ENCODE measurements around the gene PLEKHG1. TPM values are rescaled to one million over a fixed set of nuclear protein-coding genes. Genes with fewer than 3 reads are reported as not detected.

Gene PLEKHG1
- total RNA-seq, 1 experiment from 2014 or later: 2.7 TPM

DNA sequence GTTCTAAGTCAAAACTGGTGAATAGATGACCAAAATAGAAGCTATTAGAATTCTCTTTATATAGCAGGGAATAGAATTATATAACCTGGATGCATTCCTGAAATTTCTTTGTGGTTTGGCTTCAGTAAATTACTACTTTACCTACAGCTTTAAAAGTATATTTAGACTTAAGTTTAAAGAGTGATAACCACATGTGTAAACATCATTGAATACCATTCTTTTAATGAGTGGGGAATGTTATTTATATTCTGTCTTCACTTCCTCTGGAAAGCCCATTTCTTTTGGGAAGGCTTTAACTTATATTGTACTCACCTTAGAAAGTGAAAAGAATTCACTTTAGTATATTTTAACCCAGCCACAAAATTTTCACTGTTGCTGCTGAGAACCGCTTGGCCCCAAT lies 39.1 kb downstream of the PLEKHG1 start:
- peaks cover 10% of the 10 kb centered on the region for H3K4me1 Mint-ChIP-seq
- CTCF ChIA-PET: no interaction called here

More for the DNA sequence above, 39.1 kb downstream of the PLEKHG1 start:
- H3K27ac Mint-ChIP-seq: no peak overlapping the region
- POLR2A ChIA-PET: interaction anchor here (0.7 kb wide), 1 partner anchor 182 kb away, joined by 3 read pairs; no protein-coding TSS in a partner anchor
- no peak for DNase-seq (ENCODE audit: low spot score)
- H3K4me3 Mint-ChIP-seq: no peak overlapping the region
- H3K36me3 Mint-ChIP-seq: no peaks in the 10 kb centered on the region
- H3K9me3 Mint-ChIP-seq: no peaks in the 10 kb centered on the region
- H3K27me3 Mint-ChIP-seq (ENCODE audit: low read depth): no peaks in the 10 kb centered on the region
- TF ChIP-seq ESRRA (CRISPR knock-in tag; IDR thresholded peaks at IDR 0.05; ENCODE audit: borderline replicate concordance) (no peak), E2F1 (CRISPR knock-in tag; IDR thresholded peaks at IDR 0.05) (no peak), ZNF121 (CRISPR knock-in tag; IDR thresholded peaks at IDR 0.05) (no peak), ZNF232 (CRISPR knock-in tag; IDR thresholded peaks at IDR 0.05) (no peak), RORB (CRISPR knock-in tag; IDR thresholded peaks at IDR 0.05) (no peak), CREB1 (CRISPR knock-in tag; IDR thresholded peaks at IDR 0.05) (no peak), TEAD1 (CRISPR knock-in tag; IDR thresholded peaks at IDR 0.05) (no peak), FOXP4 (CRISPR knock-in tag; IDR thresholded peaks at IDR 0.05) (no peak), ARID4B (CRISPR knock-in tag; IDR thresholded peaks at IDR 0.05; ENCODE audit: borderline replicate concordance) (no peak), STAT6 (CRISPR knock-in tag; conservative IDR thresholded peaks at IDR 0.05; ENCODE audit: low read depth) (no peak), NR3C1 (CRISPR knock-in tag; conservative IDR thresholded peaks at IDR 0.05; ENCODE audit: low read depth) (no peak), ZNF138 (CRISPR knock-in tag; conservative IDR thresholded peaks at IDR 0.05) (no peak)
- TF ChIP-seq, protein P1, sequence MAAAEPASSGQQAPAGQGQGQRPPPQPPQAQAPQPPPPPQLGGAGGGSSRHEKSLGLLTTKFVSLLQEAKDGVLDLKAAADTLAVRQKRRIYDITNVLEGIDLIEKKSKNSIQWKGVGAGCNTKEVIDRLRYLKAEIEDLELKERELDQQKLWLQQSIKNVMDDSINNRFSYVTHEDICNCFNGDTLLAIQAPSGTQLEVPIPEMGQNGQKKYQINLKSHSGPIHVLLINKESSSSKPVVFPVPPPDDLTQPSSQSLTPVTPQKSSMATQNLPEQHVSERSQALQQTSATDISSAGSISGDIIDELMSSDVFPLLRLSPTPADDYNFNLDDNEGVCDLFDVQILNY (CRISPR knock-in tag; IDR thresholded peaks at IDR 0.05): no peak
- TF ChIP-seq, protein P2, sequence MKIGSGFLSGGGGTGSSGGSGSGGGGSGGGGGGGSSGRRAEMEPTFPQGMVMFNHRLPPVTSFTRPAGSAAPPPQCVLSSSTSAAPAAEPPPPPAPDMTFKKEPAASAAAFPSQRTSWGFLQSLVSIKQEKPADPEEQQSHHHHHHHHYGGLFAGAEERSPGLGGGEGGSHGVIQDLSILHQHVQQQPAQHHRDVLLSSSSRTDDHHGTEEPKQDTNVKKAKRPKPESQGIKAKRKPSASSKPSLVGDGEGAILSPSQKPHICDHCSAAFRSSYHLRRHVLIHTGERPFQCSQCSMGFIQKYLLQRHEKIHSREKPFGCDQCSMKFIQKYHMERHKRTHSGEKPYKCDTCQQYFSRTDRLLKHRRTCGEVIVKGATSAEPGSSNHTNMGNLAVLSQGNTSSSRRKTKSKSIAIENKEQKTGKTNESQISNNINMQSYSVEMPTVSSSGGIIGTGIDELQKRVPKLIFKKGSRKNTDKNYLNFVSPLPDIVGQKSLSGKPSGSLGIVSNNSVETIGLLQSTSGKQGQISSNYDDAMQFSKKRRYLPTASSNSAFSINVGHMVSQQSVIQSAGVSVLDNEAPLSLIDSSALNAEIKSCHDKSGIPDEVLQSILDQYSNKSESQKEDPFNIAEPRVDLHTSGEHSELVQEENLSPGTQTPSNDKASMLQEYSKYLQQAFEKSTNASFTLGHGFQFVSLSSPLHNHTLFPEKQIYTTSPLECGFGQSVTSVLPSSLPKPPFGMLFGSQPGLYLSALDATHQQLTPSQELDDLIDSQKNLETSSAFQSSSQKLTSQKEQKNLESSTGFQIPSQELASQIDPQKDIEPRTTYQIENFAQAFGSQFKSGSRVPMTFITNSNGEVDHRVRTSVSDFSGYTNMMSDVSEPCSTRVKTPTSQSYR (CRISPR knock-in tag; IDR thresholded peaks at IDR 0.05): no peak
- no peak for ATAC-seq

All from WTC11 (cell line).